Endodermal cell (in vitro differentiated cells): ENCODE data around the gene OR2F1. TPM values are rescaled to one million over a fixed set of nuclear protein-coding genes. Genes with fewer than 3 reads are reported as not detected.

Experiments used
- DNase-seq: peaks from one replicate; pipeline ENCODE4 v3.0.0-alpha.2; 2017
- H3K27ac ChIP-seq: 2 replicates; pipeline ENCODE4 v1.5.1; 2013; ENCODE audit warnings: mild to moderate bottlenecking, low read depth, low read length, moderate library complexity
- H3K27me3 ChIP-seq: 2 replicates; pipeline ENCODE4 v1.6.1; 2013; ENCODE audit warnings: mild to moderate bottlenecking, low read length, moderate library complexity; ENCODE audit not compliant: insufficient read depth, control insufficient read depth, poor library complexity, severe bottlenecking
- H3K36me3 ChIP-seq: 2 replicates; pipeline ENCODE4 v1.7.0; 2013; ENCODE audit warnings: mild to moderate bottlenecking, low read length, moderate library complexity; ENCODE audit not compliant: control insufficient read depth, insufficient read depth
- H3K4me1 ChIP-seq: one replicate; pipeline ENCODE4 v1.7.0; 2013; ENCODE audit warnings: low read length; ENCODE audit not compliant: control insufficient read depth, insufficient read depth
- H3K4me3 ChIP-seq: 2 replicates; pipeline ENCODE4 v1.5.1; 2013; ENCODE audit warnings: mild to moderate bottlenecking, low read length, moderate library complexity
- H3K9ac ChIP-seq: 2 replicates; pipeline ENCODE4 v1.6.1; 2013; ENCODE audit warnings: mild to moderate bottlenecking, low read length, moderate library complexity; ENCODE audit not compliant: poor library complexity, severe bottlenecking; ENCODE audit errors: extremely low read depth
- H3K9me3 ChIP-seq: 2 replicates; pipeline ENCODE4 v1.6.1; 2013; ENCODE audit warnings: mild to moderate bottlenecking, low read length, moderate library complexity; ENCODE audit not compliant: control insufficient read depth
- H3K27ac Mint-ChIP-seq: 2 replicates; pipeline ENCODE4 v1.8.0; 2020; ENCODE audit warnings: mixed read lengths
- H3K27me3 Mint-ChIP-seq: 2 replicates; pipeline ENCODE4 v1.8.0; 2021; ENCODE audit warnings: mild to moderate bottlenecking, mixed read lengths; ENCODE audit not compliant: insufficient read depth
- H3K36me3 Mint-ChIP-seq: 2 replicates; pipeline ENCODE4 v1.8.0; 2020; ENCODE audit warnings: low read depth, mixed read lengths
- H3K4me1 Mint-ChIP-seq: 2 replicates; pipeline ENCODE4 v1.8.0; 2020; ENCODE audit warnings: mixed read lengths
- H3K4me3 Mint-ChIP-seq: 2 replicates; pipeline ENCODE4 v1.8.0; 2020; ENCODE audit warnings: mild to moderate bottlenecking, moderate library complexity, mixed read lengths
- H3K9me3 Mint-ChIP-seq: 2 replicates; pipeline ENCODE4 v1.8.0; 2020; ENCODE audit warnings: mild to moderate bottlenecking, mixed read lengths
- CTCF ChIP-seq: fragments of 200-600 bp; sonication (generic); conservative IDR thresholded peaks from 2 replicates; pipeline ENCODE4 v1.5.0; 2021; ENCODE audit warnings: antibody characterized with exemption, mild to moderate bottlenecking
- WGBS, 2 experiments: methylation state at CpG; one replicate each; pipeline versions ENCODE4 v1.1.5 to v1.1.7; 2013; ENCODE audit warnings: missing lambda C conversion rate in 2 of 2, mixed read lengths in 1 of 2; ENCODE audit not compliant: insufficient coverage in 1 of 2, insufficient read length in 1 of 2; 5-methylcytosine and 5-hydroxymethylcytosine counted together
- long read RNA-seq, 4 experiments: library from polyadenylated mRNA in 2 of 4; library from RNA in 1 of 4; library from capped mRNA in 1 of 4; stranded (forward) in 3 of 4; unstranded in 1 of 4; transcript quantifications; one replicate each; pipeline ENCODE4 v2.0.0, GENCODE V29; 2020 to 2021; ENCODE audit warnings: inconsistent platforms in 1 of 4
- polyA plus RNA-seq, 2 experiments: library from polyadenylated mRNA; stranded (reverse); fragments of 50-300 nt; gene quantifications; one replicate each; pipeline ENCODE4 v1.2.3, GENCODE V29; 2013
- total RNA-seq, 2 donors: library from RNA; stranded (reverse); fragmentation: NEBNext Ultra II Directional in 1 of 2; extraction: Animal tissue kit (Norgen Biotek cat#: 25700) in 1 of 2; gene quantifications; 2 replicates in 1 of 2; 3 replicates in 1 of 2; pipeline ENCODE4 v1.2.1, GENCODE V29; 2021

OR2F1 gene
- not detected for total RNA-seq
- polyA plus RNA-seq (2013, experiment 1 of 2) = not detected
- polyA plus RNA-seq (2013, experiment 2 of 2) = not detected
- long read RNA-seq, experiment 1 = 0 reads
- long read RNA-seq, experiment 2 = 0 reads
- long read RNA-seq, experiment 3 = 0 reads
- long read RNA-seq, experiment 4 = 0 reads

GRCh38 chr7:143954544-143954943 is at the start of gene OR2F1:
Gene OR2F1 (plus strand): TSS chr7:143954844. CDS start chr7:143959971, 5,127 bp downstream.
- Histone ChIP-seq H3K9ac (no peak within 1 kb of the TSS), H3K27ac (no peak within 1 kb of the TSS), H3K4me1 (no peaks in the 10 kb centered on the region), H3K36me3 (no peaks in the 10 kb centered on the region), H3K27me3 (no peaks in the 10 kb centered on the region), H3K9me3 (no peaks in the 10 kb centered on the region), H3K4me3 (no peak within 1 kb of the TSS)
- DNase-seq = no peak
- Mint-ChIP-seq H3K4me3 (no peak within 1 kb of the TSS), H3K27me3 (no peaks in the 10 kb centered on the region), H3K36me3 (no peaks in the 10 kb centered on the region), H3K27ac (no peak within 1 kb of the TSS), H3K9me3 (peaks cover 2% of the 10 kb centered on the region), H3K4me1 (no peaks in the 10 kb centered on the region)
- WGBS, 2 experiments = 92 to 93% methylated on average over 2 to 3 of the region's 3 CpGs
- no peak for TF ChIP-seq CTCF

- no peaks in the 10 kb centered on the region for H3K36me3 Mint-ChIP-seq
- Histone ChIP-seq H3K4me3 (no peak overlapping the region), H3K36me3 (no peaks in the 10 kb centered on the region), H3K9ac (no peak overlapping the region), H3K4me1 (peaks cover 3% of the 10 kb centered on the region), H3K9me3 (no peaks in the 10 kb centered on the region), H3K27me3 (no peaks in the 10 kb centered on the region), H3K27ac (no peak overlapping the region)
- WGBS, 2 experiments = 80 to 92% methylated on average over 1 of the region's 1 CpG
- H3K4me3 Mint-ChIP-seq = no peak overlapping the region
- no peaks in the 10 kb centered on the region for H3K9me3 Mint-ChIP-seq
- DNase-seq = no peak
- no peak overlapping the region for H3K27ac Mint-ChIP-seq
- H3K4me1 Mint-ChIP-seq = peaks cover 24% of the 10 kb centered on the region
- peaks cover 1% of the 10 kb centered on the region for H3K27me3 Mint-ChIP-seq
- no peak for TF ChIP-seq CTCF
Observed at GRCh38 chr7:143905509-143905908, 49.1 kb upstream of the OR2F1 start.

GRCh38 chr7:143906151-143906550 is 48.5 kb upstream of the OR2F1 start:
- WGBS, 2 experiments = 92 to 96% methylated on average over 5 to 9 of the region's 9 CpGs
- no peak overlapping the region for H3K9ac ChIP-seq
- Mint-ChIP-seq H3K27ac (no peak overlapping the region), H3K9me3 (no peaks in the 10 kb centered on the region), H3K4me1 (peaks cover 21% of the 10 kb centered on the region), H3K36me3 (no peaks in the 10 kb centered on the region), H3K4me3 (no peak overlapping the region), H3K27me3 (peaks cover 1% of the 10 kb centered on the region)
- H3K36me3 ChIP-seq = no peaks in the 10 kb centered on the region
- TF ChIP-seq CTCF = no peak
- no peak for DNase-seq
- no peak overlapping the region for H3K27ac ChIP-seq
- H3K27me3 ChIP-seq = no peaks in the 10 kb centered on the region
- peaks cover 3% of the 10 kb centered on the region for H3K4me1 ChIP-seq
- H3K9me3 ChIP-seq = no peaks in the 10 kb centered on the region
- no peak overlapping the region for H3K4me3 ChIP-seq
